Esophagus (tissue), 2 donors: ENCODE data around the gene PWWP2B. TPM values are rescaled to one million over a fixed set of nuclear protein-coding genes. Genes with fewer than 3 reads are reported as not detected.

Source experiments
- H3K27ac ChIP-seq, 2 donors: one replicate each; pipeline ENCODE4 v1.5.1; 2013; ENCODE audit warnings: low read depth in 2 of 2, mild to moderate bottlenecking in 2 of 2, inconsistent platforms in 1 of 2, low read length in 1 of 2, moderate library complexity in 1 of 2
- H3K27me3 ChIP-seq, 2 donors: one replicate each; pipeline ENCODE4 v1.6.1; 2013; ENCODE audit warnings: low read length in 2 of 2, control low read depth in 1 of 2, mild to moderate bottlenecking in 1 of 2; ENCODE audit not compliant: insufficient read depth in 2 of 2, control insufficient read depth in 1 of 2
- H3K36me3 ChIP-seq, 2 donors: one replicate each; pipeline ENCODE4 v1.6.1; 2013; ENCODE audit warnings: low read length in 1 of 2; ENCODE audit not compliant: control insufficient read depth in 2 of 2, insufficient read depth in 2 of 2
- H3K4me1 ChIP-seq, 2 donors: one replicate each; pipeline ENCODE4 v1.6.1; 2013; ENCODE audit warnings: low read length in 1 of 2; ENCODE audit not compliant: control insufficient read depth in 2 of 2, insufficient read depth in 2 of 2
- H3K4me3 ChIP-seq, 2 donors: one replicate each; pipeline ENCODE4 v1.5.1; 2013; ENCODE audit warnings: low read length in 2 of 2, mild to moderate bottlenecking in 2 of 2, low read depth in 1 of 2, moderate library complexity in 1 of 2
- H3K9me3 ChIP-seq, 2 donors: one replicate each; pipeline ENCODE4 v1.6.1; 2013; ENCODE audit warnings: mild to moderate bottlenecking in 2 of 2, low read depth in 1 of 2, low read length in 1 of 2, moderate library complexity in 1 of 2; ENCODE audit not compliant: control insufficient read depth in 2 of 2, insufficient read depth in 1 of 2
- WGBS, 2 donors: extraction: QIAGEN DNeasy Blood & Tissue Kit; methylation state at CpG; one replicate each; pipeline ENCODE4 v1.1.7; 2013; 5-methylcytosine and 5-hydroxymethylcytosine counted together
- polyA plus RNA-seq, 2 donors: library from polyadenylated mRNA; stranded (reverse); fragments of 200-250 nt; gene quantifications; one replicate each; pipeline ENCODE4 v1.2.3, GENCODE V29; 2013
- donor health status: healthy with polysubstance abuse.
- donor health status: Bipolar disorder and iron deficiency.

PWWP2B gene
- polyA plus RNA-seq, 2 donors: 17.6 to 33.4 TPM

GRCh38 chr10:132392184-132392800 is 4.7 kb upstream of the PWWP2B start:
- peaks cover 0 to 2% of the 10 kb centered on the region in 2 donors for H3K9me3 ChIP-seq
- H3K27ac ChIP-seq: no peak overlapping the region
- peaks cover 5% of the 10 kb centered on the region in 2 donors for H3K4me1 ChIP-seq
- no peaks in the 10 kb centered on the region for H3K27me3 ChIP-seq
- 91 to 94% methylated on average over 2 of the region's 2 CpGs for WGBS, 2 donors
- H3K4me3 ChIP-seq: no peak overlapping the region
- no peaks in the 10 kb centered on the region for H3K36me3 ChIP-seq

GRCh38 chr10:132392811-132393694 is 3.9 kb upstream of the PWWP2B start:
- H3K27ac ChIP-seq: no peak overlapping the region

GRCh38 chr10:132393695-132394181 is 3.3 kb upstream of the PWWP2B start:
- no peaks in the 10 kb centered on the region for H3K36me3 ChIP-seq
- no peaks in the 10 kb centered on the region for H3K27me3 ChIP-seq
- H3K27ac ChIP-seq: no peak overlapping the region
- H3K9me3 ChIP-seq: peaks cover 0 to 2% of the 10 kb centered on the region in 2 donors
- peaks cover 5 to 10% of the 10 kb centered on the region in 2 donors for H3K4me1 ChIP-seq
- no peak overlapping the region for H3K4me3 ChIP-seq
- 77 to 80% methylated on average over 9 of the region's 9 CpGs for WGBS, 2 donors

More at GRCh38 chr10:132392811-132393694, 3.9 kb upstream of the PWWP2B start:
- no peaks in the 10 kb centered on the region for H3K36me3 ChIP-seq
- H3K9me3 ChIP-seq: peaks cover 0 to 2% of the 10 kb centered on the region in 2 donors
- no peak overlapping the region for H3K4me3 ChIP-seq
- H3K27me3 ChIP-seq: no peaks in the 10 kb centered on the region
- peaks cover 3 to 5% of the 10 kb centered on the region in 2 donors for H3K4me1 ChIP-seq
- WGBS, 2 donors: 77 to 80% methylated on average over 12 of the region's 12 CpGs

GRCh38 chr10:132394201-132394811 is 2.7 kb upstream of the PWWP2B start:
- Histone ChIP-seq H3K36me3 (peaks cover 0 to under 1% of the 10 kb centered on the region in 2 donors), H3K27ac (no peak overlapping the region), H3K4me1 (peaks cover 5 to 11% of the 10 kb centered on the region in 2 donors), H3K27me3 (no peaks in the 10 kb centered on the region), H3K9me3 (peaks cover 0 to 2% of the 10 kb centered on the region in 2 donors), H3K4me3 (no peak overlapping the region)
- 82 to 85% methylated on average over 13 of the region's 13 CpGs for WGBS, 2 donors

DNA sequence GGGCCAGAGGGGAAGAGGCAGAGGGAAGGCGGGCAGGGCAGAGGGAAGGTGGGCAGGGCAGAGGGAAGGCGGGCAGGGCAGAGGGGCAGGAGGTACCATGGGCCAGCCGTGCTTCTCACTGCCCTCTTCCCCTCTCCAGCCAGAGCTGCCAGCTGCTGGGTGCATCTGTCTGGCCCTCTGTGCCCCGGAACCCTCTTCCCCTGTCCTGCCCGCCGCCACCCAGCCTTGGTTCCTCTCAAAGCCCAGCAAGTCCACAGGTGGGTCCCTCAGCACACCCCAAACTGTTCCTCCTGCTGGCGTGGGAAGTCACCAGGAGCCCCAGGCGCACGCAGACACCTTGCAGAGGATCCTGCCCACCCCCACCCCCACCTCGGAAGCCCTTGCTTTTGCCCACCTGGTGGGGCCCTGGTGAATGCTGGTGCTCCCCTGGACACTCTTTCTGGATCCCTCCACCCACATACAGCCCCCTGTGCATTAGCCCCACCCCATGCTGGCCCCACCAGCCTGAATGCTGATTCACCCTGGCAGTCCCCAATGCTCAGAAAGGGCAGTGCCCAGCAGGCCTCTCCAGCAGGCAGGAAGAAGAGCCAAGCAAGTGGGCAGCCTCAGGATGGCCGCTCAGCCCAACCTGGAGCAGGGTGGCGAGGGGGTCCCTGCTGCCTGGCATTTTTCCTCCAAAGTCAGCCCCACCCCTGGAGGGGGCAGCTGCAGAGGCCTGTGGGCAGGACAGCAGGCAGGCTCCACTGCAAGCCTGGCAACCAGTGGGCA is 1.9 kb upstream of the PWWP2B start:
- Histone ChIP-seq H3K9me3 (peaks cover 0 to 2% of the 10 kb centered on the region in 2 donors), H3K4me1 (peaks cover 9 to 19% of the 10 kb centered on the region in 2 donors), H3K27me3 (no peaks in the 10 kb centered on the region), H3K36me3 (peaks cover 0 to 5% of the 10 kb centered on the region in 2 donors), H3K4me3 (peak overlapping the region; percentile 44 to 60), H3K27ac (peak overlapping the region; percentile 86 to 95)
- WGBS, 2 donors: 78 to 86% methylated on average over 7 to 12 of the region's 12 CpGs

DNA sequence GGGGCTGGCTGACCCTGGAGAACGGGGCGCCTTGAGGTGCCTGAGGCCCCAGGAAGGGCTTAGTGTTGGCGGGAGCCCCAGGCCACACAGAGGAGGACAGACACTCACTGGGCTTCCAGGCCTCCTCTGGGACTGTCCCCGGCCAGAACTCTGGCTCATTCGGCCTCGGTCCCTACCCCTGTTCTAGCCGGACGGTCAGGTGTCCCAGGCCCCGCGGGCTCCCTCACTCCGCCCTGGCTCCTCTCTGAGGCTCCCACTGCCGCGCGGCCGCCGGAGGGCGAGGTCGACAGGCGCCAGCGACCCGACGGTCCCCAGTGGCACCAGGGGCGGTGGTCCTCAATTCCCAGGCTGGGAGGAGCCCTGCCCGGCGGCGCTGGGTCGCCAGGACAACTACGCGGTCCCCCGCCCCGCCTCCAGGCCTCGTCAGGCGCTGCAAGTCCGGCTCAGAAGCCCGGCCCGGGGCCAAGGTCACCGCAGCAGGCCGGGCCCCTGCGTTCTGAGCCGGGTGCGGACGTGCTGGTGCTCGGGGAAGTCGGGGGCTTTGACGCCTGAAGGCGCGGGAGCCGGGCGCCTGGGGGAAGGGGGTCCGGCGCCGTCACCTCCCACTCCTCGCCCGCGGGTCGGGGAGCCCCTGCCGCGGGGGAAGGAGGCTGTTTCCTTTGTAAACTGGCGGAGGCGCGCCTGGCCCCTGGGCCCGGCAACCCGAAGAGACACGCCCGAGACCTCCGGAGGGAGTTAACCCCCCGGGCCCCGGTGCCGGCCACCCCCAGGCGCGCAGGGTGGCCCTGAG is 1.1 kb upstream of the PWWP2B start:
- Histone ChIP-seq H3K27ac (peak overlapping the region; percentile 86 to 95), H3K27me3 (no peaks in the 10 kb centered on the region), H3K36me3 (peaks cover 0 to 5% of the 10 kb centered on the region in 2 donors), H3K4me1 (peaks cover 9 to 26% of the 10 kb centered on the region in 2 donors), H3K9me3 (peaks cover 0 to 2% of the 10 kb centered on the region in 2 donors), H3K4me3 (peak overlapping the region; percentile 44 to 60)
- WGBS, 2 donors: 9 to 14% methylated on average over 64 to 71 of the region's 71 CpGs

DNA sequence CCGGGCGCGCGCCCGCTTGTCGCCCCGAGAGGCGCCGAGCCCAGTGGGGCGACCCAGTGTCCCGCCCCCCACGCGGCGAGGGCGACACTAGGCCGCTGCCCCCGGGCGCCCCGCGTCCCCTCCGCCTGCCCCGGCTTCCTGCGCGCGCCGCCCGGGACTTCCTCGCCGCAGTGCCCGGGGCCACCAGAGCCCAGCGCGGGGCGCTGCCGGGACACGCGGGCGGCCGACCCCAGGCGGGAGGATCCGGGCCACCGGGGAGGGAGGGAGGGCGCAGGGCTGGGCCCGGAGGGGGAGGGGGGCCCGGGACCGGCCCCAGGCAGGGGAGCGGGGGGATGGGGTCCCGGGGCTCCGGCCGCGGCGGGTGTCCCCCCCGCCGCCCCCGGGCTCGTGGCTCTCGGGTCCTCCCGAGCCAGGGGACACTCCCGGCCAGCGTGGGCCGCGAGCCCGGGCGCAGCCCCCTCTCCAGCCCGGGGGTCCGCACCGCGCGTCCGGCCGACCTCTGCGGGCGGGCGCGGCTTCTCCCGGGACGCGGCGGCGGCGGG is 435 bp upstream of the PWWP2B start:
- H3K4me1 ChIP-seq: peaks cover 10 to 30% of the 10 kb centered on the region in 2 donors
- H3K27me3 ChIP-seq: no peaks in the 10 kb centered on the region
- H3K36me3 ChIP-seq: peaks cover 0 to 5% of the 10 kb centered on the region in 2 donors
- WGBS, 2 donors: 0 to 1% methylated on average over 7 to 80 of the region's 80 CpGs
- peak overlapping the region; percentile 44 to 60 for H3K4me3 ChIP-seq
- peak overlapping the region; percentile 86 to 95 for H3K27ac ChIP-seq
- peaks cover 0 to 2% of the 10 kb centered on the region in 2 donors for H3K9me3 ChIP-seq
